Thyroid gland (tissue), 4 donors: Measurements from ENCODE around the gene CAMK1D.

Experiments used
- CTCF ChIP-seq, 6 experiments: fragments of 200-600 bp in 3 of 6; fragments of 450-650 bp in 3 of 6; sonication (generic) in 3 of 6; IDR thresholded peaks; one replicate each; pipeline ENCODE4 v1.5.1; 2016 to 2019; ENCODE audit warnings: antibody characterized with exemption in 6 of 6, mild to moderate bottlenecking in 2 of 6, inconsistent platforms in 1 of 6, moderate library complexity in 1 of 6
- POLR2A ChIP-seq, 2 donors: fragments of 450-650 bp; IDR thresholded peaks; one replicate each; pipeline ENCODE4 v1.6.1; 2017; ENCODE audit warnings: antibody characterized with exemption in 2 of 2, mild to moderate bottlenecking in 2 of 2, moderate library complexity in 1 of 2

DNA sequence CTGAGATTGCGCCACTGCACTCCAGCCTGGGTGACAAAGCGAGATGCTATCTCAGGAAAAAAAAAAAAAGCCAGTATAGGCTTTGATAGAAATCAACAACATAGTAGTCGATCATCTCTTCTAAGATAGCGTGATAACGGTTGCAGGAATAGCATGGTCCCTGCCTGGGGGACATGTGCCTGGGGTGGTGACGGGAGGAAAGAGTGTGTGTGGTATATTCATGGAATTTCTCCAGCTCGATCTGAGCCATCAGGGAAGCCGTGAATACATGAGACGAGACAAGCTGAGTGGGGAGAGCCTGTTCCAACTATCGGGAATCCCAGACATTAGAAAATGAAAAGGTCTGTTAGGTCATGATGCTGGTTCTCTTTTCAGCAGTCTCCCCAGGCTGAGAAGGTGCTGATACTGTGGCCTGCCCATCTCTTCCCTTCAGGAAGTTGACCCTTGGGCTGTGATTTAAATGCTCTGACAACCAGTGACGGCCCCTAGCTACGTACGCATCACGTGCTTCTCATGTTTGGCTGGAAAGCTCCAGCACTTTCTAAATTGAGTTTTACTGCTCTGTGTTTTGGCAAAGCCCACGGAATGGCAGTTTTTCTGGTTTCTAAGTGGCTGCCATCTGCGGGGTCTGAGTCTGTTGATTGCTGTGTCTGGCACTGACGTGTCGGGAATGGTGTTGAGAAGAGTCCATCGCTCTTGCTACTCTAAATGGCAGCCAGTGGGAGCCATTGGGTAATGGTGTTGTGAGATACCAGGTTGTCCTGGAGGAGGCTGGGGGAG is 422.8 kb downstream of the CAMK1D start:
- TF ChIP-seq POLR2A (IDR thresholded peaks at IDR 0.05) (no peak), CTCF (IDR thresholded peaks at IDR 0.05) (no peak)
